Measurements from ENCODE around the gene ZNF554.

ZNF554 gene

DNA sequence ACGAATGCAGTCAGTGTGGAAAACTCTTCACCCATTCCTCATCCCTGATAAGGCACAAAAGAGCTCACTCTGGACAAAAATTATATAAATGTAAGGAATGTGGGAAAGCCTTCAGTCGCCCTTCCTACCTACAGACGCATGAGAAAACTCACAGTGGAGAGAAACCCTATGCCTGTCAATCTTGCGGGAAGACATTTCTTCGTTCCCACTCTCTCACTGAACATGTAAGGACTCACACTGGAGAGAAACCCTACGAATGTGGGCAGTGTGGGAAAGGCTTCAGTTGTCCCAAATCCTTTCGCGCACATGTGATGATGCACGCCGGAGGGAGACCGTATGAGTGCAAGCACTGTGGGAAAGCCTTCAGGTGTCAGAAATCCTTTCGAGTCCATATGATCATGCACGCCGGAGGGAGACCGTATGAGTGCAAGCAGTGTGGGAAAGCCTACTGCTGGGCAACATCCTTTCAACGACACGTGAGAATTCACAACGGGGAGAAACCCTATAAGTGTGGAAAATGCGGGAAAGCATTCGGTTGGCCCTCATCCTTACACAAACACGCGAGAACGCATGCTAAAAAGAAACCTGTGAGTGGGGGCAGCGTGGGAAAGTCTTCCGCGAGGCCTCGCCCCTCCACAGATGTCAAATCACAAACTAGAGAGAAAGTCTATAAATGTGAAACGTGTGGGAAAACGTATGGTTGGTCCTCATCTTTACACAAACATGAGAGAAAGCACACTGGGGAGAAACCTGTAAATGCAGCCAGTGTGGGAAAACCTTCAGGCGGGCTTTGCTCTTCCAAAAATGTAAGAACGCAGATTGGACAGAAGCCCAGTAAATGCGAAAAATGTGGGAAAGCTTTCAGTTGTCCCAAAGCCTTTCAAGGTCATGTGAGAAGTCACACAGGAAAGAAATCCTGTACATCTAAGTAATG is 58.0 kb downstream of the ZNF554 start:
- Histone ChIP-seq H3K27ac (ENCODE audit: low read length) (no peak overlapping the region), H3K4me2 (ENCODE audit: low read length) (no peak overlapping the region), H3K27me3 (ENCODE audit: low read depth, low read length) (no peaks in the 10 kb centered on the region), H3K79me2 (ENCODE audit: low read length) (no peaks in the 10 kb centered on the region), H3K4me1 (ENCODE audit: low read length) (no peaks in the 10 kb centered on the region), H2AFZ (ENCODE audit: low read depth, low read length) (no peak overlapping the region), H3K9me3 (ENCODE audit: insufficient read depth, low read length) (peaks cover 19% of the 10 kb centered on the region), H3K36me3 (replicated peaks; ENCODE audit: low read depth, low read length) (no peaks in the 10 kb centered on the region), H3K4me3 (ENCODE audit: low read length) (no peak overlapping the region), H4K20me1 (ENCODE audit: insufficient read depth, low read length) (no peaks in the 10 kb centered on the region), H3K9ac (ENCODE audit: low read length) (no peak overlapping the region)
- TF ChIP-seq EZH2phosphoT487 (IDR thresholded peaks at IDR 0.05; ENCODE audit: low read depth) = no peak
- TF ChIP-seq, protein P1, sequence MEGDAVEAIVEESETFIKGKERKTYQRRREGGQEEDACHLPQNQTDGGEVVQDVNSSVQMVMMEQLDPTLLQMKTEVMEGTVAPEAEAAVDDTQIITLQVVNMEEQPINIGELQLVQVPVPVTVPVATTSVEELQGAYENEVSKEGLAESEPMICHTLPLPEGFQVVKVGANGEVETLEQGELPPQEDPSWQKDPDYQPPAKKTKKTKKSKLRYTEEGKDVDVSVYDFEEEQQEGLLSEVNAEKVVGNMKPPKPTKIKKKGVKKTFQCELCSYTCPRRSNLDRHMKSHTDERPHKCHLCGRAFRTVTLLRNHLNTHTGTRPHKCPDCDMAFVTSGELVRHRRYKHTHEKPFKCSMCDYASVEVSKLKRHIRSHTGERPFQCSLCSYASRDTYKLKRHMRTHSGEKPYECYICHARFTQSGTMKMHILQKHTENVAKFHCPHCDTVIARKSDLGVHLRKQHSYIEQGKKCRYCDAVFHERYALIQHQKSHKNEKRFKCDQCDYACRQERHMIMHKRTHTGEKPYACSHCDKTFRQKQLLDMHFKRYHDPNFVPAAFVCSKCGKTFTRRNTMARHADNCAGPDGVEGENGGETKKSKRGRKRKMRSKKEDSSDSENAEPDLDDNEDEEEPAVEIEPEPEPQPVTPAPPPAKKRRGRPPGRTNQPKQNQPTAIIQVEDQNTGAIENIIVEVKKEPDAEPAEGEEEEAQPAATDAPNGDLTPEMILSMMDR (IDR thresholded peaks at IDR 0.05; ENCODE audit: low read depth, low read length) = no peak

DNA sequence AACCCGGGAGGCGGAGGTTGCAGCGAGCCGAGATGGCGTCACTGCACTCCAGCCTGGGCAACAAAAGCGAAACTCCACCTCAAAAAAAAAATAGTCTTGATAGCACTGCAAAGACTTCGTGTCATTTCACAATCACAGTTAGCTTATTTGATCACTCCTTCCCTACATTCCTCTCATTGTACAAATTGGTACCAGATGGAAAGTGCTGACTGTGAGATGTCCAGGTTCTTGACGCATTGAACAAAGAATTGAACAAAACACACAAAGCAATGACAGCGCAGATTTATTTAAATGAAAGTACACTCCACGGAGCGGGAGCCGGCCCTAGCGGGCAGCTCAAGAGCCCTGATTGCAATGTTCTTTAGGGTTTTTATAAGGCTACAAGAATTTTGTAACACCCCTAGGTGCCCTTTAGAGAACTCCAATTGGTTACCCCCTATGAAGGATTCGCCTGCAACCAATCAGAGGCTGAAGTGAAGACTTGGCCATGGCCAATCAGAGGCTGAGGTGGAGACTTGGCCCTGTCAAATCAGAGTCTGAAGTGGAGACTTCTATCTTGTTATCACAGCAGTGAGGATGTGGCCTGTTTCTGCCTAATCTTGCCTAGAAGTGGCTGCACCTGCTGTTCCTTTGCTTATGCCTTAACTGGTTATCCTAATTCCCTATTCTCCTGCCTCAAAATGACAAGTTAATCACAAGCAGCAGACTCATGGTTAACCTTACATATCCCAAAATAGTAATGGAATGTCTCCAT is 64.2 kb downstream of the ZNF554 start:
- Histone ChIP-seq H3K9me3 (ENCODE audit: insufficient read depth, low read length) (0 out of 2 replicates have a peak, but pooled peaks cover 2% of the 10 kb centered on the region), H3K36me3 (replicated peaks; ENCODE audit: low read depth, low read length) (no peaks in the 10 kb centered on the region), H3K27ac (ENCODE audit: low read length) (no peak overlapping the region), H3K4me3 (ENCODE audit: low read length) (no peak overlapping the region), H3K79me2 (ENCODE audit: low read length) (no peaks in the 10 kb centered on the region), H3K9ac (ENCODE audit: low read length) (no peak overlapping the region), H3K27me3 (ENCODE audit: low read depth, low read length) (no peaks in the 10 kb centered on the region), H4K20me1 (ENCODE audit: insufficient read depth, low read length) (no peaks in the 10 kb centered on the region), H3K4me2 (ENCODE audit: low read length) (no peak overlapping the region), H2AFZ (ENCODE audit: low read depth, low read length) (no peak overlapping the region), H3K4me1 (ENCODE audit: low read length) (peaks cover 13% of the 10 kb centered on the region)
- no peak for TF ChIP-seq EZH2phosphoT487 (IDR thresholded peaks at IDR 0.05; ENCODE audit: low read depth)
- TF ChIP-seq, protein P1 (IDR thresholded peaks at IDR 0.05; ENCODE audit: low read depth, low read length) = no peak

DNA sequence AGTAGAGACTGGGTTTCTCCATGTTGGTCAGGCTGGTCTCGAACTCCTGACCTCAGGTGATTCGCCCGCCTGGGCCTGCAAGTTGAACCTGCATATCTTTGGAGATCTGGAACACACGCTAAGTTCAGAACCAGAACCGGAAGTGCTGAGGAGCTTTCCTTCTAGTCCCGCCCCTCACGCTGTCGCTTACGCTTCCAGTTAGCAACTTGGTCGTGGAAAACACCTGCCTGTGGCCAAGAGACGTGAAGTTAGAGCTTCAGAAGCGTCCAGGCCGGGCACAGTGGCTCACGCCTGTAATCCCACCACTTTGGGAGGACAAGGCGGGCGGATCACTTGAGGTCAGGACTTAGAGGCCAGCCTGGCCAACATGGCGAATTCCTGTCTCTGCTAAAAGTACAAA is 66.1 kb downstream of the ZNF554 start:
- Histone ChIP-seq H3K79me2 (ENCODE audit: low read length) (no peaks in the 10 kb centered on the region), H3K27ac (ENCODE audit: low read length) (no peak overlapping the region), H3K9me3 (ENCODE audit: insufficient read depth, low read length) (no peaks in the 10 kb centered on the region), H3K9ac (ENCODE audit: low read length) (no peak overlapping the region), H3K27me3 (ENCODE audit: low read depth, low read length) (no peaks in the 10 kb centered on the region), H4K20me1 (ENCODE audit: insufficient read depth, low read length) (no peaks in the 10 kb centered on the region), H3K4me3 (ENCODE audit: low read length) (no peak overlapping the region), H3K4me2 (ENCODE audit: low read length) (no peak overlapping the region), H2AFZ (ENCODE audit: low read depth, low read length) (no peak overlapping the region), H3K4me1 (ENCODE audit: low read length) (peaks cover 13% of the 10 kb centered on the region), H3K36me3 (replicated peaks; ENCODE audit: low read depth, low read length) (no peaks in the 10 kb centered on the region)
- no peak for TF ChIP-seq EZH2phosphoT487 (IDR thresholded peaks at IDR 0.05; ENCODE audit: low read depth)
- TF ChIP-seq, protein P1 (IDR thresholded peaks at IDR 0.05; ENCODE audit: low read depth, low read length) = no peak
